Stimulated activated CD8-positive, alpha-beta memory T cell treated with anti-CD3 and anti-CD28 coated beads, Interleukin-15, amount 100 ng/mL, for 48 hours (primary cell): ENCODE results near the gene HOXB6.
A peak's percentile ranks its signal among the peaks of the same experiment; 100 is the strongest.

ENCODE experiments used
- DNase-seq, 2 donors: peaks; one replicate each; pipeline ENCODE4 v3.0.0-alpha.2; 2020; ENCODE audit warnings: low read depth in 2 of 2

The HOXB6 gene

GRCh38 chr17:48594538-48595277 is 10.1 kb downstream of the HOXB6 start:
- DNase-seq, result no peak

DNA sequence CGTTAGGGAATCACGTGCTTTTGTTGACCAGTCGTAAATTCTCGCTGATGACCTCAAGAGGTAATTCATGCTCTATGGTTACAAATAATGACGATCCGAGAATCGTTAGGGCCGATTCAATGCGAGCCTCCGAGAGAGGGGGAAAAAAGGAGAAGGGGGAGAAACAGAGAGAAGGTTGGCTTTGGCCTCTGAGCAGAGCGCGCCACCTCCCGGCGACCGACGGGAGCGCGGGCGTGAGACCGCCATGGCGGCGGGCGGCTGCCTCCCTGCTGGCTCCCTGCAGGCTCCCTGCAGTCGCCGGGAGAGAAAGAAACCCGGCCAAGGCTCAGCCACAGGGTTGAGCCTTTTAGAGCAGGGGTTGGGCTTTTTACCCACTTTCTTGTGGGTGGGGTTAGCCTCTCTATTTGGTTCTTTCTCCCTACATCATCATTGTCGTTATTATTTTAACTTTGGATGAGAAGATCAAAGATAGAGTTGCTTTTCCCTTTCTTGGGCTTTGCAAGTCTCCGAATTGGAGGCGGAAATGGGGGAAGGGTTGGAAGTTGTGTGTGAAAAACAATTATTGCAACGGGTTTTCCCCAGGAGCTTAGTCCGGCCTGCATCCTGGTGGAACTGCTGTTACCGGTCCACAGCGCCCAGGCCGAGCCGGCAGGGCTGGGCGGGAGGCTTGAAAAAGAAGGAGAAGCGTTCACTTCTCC is 10.8 kb downstream of the HOXB6 start:
- DNase-seq, result peak; percentile 70 to 71

GRCh38 chr17:48593126-48593829 is 11.5 kb downstream of the HOXB6 start, which contains the start of gene HOXB5:
HOXB5 (minus strand) TSS chr17:48593779; CDS start chr17:48593682, 97 bp downstream.
- DNase-seq, result no peak

GRCh38 chr17:48592577-48592976 is 12.2 kb downstream of the HOXB6 start:
- DNase-seq, result no peak

DNA sequence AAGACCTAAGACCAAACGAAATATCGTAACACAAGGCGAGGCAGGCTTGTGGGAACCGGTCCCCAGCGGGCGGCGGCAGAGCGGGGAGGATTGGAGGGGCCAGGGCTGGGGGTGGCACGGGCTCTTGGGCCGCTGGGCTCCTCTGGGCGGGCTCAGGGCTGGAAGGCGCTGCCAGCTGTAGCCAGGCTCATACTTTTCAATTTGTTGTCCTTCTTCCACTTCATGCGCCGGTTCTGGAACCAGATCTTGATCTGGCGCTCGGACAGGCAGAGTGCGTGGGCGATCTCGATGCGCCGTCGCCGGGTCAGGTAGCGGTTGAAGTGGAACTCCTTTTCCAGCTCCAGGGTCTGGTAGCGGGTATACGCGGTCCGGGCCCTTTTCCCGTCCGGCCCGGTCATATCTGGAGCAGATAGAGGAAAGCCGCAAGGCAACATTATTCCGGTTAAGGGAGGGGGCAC is 12.7 kb downstream of the HOXB6 start:
- DNase-seq, result no peak

- no peak for DNase-seq
These were observed 13.3 kb downstream of the HOXB6 start for GRCh38 chr17:48591255-48592056.

DNA sequence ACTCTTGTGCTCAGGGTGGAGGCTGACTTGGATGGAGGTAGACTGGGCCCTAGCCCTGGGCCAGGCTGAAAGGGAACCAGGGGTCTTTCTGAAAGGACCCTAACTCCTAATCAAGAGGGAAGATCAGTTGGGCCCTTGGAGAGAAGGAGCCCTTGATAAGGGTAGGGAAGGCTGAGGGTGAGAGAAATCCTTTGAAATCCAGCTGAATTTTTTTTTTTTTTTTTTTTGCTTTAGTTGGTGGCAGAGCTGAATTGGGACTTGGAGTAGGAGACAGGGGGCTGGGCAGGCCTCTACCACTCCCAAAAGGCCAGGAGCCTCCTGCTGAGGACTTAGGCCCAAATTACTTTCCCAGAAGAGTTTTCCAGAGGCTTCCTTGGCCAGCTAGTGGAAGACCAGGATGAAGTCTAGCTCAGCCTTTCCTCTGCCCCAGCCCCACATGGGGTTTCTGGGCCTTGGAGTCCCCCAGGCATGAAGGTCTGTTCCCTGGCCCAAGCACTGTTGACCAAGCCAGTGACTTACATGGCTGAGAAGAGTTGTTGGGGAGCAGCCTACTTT is 14.1 kb downstream of the HOXB6 start:
- no peak for DNase-seq

- DNase-seq, result no peak
These were observed 14.8 kb downstream of the HOXB6 start, which contains the start of gene HOXB3 for GRCh38 chr17:48589831-48590606. HOXB3 (minus strand) TSS chr17:48590241; CDS start chr17:48552474, 37,767 bp downstream.

DNA sequence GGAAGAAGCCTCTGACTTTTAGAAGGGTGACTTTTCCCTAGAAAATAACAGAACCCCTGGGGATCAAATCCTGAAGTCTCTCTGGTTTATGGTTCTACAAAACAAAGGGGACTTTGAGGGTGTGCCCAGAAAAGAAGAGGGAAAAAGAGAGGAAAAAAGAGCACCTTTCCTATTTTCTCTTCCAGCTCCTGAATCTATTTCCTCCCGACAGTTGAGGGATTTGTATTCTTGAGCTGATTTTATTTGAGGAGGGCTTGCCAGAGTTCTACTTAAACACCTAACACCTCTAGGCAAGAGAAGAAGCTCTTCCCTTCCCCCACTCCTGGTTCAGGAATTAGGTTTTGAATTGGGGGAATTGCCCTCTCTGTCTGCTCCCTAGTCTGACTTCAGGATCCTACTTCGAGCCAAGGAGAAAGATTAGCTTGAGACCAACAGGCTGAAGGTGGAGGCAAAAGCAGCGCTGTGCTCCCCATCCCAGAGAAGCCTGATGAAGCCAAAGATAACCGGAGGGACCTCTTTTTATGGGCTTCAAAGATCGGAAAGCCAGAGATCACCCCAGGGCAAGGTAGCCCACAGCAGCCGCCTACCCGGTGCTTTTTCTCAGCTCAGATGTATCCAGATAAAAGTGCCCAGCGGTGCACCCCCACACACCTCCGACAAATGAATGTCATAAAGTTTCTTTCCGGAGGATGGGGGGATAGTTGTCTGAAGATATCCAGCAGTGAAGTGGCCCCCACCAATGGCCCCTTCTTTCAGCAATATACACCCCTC is 15.5 kb downstream of the HOXB6 start:
- no peak for DNase-seq

DNA sequence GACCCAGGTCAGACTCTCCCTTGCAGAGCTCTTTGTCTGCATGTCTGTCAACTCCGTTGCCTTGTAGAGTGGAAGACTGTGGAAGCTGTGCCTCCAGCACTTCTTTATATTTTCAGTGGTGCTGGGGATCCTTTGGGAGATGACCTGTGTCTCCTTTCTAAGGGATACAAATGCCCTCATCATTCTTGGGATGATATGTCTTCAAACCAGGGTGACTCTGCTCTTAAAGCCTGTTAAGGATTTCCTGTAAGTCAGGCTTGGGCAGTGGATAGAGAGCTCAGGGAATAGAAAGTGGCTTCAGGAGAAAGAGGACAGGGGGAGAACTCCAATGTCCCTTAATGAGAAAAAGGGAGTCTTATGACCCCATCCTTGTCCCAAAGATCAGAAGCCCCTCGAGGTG is 16.3 kb downstream of the HOXB6 start:
- no peak for DNase-seq

GRCh38 chr17:48588074-48588415 is 16.7 kb downstream of the HOXB6 start:
- DNase-seq, result no peak

GRCh38 chr17:48587276-48588073 is 17.3 kb downstream of the HOXB6 start:
- DNase-seq, result no peak

- DNase-seq, result no peak
These were observed 18.2 kb downstream of the HOXB6 start for GRCh38 chr17:48586355-48587258.

DNA sequence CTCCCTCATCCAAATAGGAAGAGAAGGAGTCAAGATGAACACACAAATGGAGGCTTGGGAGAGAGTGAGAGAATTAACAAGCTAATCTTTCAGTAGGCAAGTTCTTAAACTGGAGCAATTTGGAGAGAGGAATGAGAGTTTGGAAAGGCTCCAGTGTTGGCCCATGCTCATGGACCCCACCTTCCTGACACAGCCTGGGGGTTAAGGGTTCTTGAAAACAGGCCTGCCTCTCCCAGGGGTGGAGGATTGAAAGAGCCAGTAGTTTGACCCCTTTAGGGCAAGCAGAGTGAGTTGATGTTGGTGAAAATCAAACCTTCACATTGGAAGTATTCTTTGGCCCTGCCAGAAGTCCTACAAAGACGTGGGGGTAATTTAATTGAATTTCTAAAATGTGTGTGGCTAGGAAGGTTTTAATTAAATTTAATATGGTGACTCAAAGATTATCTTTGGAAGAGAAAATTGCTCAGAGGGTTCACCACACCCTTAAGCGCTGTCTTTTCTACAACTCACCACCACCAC is 20.5 kb downstream of the HOXB6 start:
- no peak for DNase-seq

DNA sequence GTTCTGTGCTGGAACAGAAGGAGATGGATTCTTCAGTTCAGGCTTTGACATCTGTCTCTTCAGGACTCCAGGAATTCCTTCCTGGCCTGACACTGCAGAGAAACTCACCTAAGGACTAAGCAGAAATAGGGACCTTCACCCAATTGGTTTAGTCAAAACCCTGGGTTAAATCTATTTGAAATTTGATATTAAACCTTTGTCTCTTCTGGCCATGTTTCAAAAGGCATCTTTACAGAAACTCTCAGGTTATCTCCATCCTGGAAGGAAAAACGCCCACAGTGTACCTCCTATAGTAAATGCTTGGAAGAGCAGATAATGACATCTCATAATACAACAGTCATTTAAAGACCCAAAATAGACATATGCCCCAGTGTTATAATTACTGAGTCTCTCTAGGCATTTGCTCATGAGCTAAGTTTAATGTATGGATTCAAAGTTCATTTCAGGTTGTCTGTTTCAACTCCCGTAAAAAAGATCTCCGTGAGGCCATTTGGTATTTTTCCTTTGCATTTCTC is 21.0 kb downstream of the HOXB6 start:
- DNase-seq, result no peak

- no peak for DNase-seq
These were observed 22.1 kb downstream of the HOXB6 start for GRCh38 chr17:48582750-48583069.

DNA sequence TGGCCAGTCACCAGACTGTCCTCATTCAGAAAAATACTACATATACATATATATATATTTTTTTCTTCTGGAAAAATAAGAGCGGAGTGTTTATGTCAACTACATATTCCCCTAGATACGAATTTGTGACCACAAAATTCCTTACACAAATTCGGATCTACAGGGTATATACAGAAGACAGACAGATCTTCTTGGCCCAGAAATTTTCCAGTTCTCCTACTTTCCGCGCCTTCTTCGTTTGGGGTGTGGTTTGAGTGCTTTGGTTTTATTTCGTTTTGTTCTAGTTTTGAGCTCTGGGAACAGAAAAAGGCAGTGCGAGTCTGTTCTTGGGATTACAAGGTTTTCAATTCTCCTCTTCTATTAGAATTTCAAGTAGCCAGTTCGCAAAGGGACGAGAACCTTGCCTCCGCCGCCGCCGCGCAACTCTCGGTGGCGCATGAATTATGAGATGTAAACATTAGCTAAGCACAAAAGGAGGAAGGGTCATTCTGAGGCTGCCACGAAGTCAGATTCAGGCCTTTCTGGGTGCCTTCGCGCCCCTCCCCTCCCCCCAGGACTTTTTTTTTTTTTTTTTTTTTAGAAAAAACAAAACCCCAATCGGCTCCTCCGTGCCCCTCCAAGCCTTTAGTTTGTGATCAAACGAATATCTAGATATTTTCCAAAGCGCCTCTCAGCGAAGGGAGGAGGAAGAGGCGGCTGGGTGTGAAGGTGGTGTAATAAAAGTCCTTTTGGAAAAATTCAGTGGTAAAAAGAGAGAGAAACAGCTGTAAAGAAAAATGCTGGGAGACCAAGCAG is 24.8 kb downstream of the HOXB6 start:
- no peak for DNase-seq
